ENCODE data around the gene CEP55.

GRCh38 chr10:93576888-93577287 is 80.5 kb downstream of the CEP55 start:
- TF ChIP-seq SP1 (IDR thresholded peaks at IDR 0.05), result no peak
- TF ChIP-seq, protein P1, sequence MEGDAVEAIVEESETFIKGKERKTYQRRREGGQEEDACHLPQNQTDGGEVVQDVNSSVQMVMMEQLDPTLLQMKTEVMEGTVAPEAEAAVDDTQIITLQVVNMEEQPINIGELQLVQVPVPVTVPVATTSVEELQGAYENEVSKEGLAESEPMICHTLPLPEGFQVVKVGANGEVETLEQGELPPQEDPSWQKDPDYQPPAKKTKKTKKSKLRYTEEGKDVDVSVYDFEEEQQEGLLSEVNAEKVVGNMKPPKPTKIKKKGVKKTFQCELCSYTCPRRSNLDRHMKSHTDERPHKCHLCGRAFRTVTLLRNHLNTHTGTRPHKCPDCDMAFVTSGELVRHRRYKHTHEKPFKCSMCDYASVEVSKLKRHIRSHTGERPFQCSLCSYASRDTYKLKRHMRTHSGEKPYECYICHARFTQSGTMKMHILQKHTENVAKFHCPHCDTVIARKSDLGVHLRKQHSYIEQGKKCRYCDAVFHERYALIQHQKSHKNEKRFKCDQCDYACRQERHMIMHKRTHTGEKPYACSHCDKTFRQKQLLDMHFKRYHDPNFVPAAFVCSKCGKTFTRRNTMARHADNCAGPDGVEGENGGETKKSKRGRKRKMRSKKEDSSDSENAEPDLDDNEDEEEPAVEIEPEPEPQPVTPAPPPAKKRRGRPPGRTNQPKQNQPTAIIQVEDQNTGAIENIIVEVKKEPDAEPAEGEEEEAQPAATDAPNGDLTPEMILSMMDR (IDR thresholded peaks at IDR 0.05; ENCODE audit: low read depth, low read length, missing input control), result no peak
- no peak for TF ChIP-seq GABPA (IDR thresholded peaks at IDR 0.05 in 1 of 2, conservative IDR thresholded peaks at IDR 0.05 in 1 of 2)
